GM21786 (cell line): ENCODE results near the gene PCDHB7.
"Not testable (repeated sequence)": the region's sequence is repeated elsewhere in the genome, so short reads cannot be mapped to it uniquely, and the experiment has no call there.

Experiments used
- ATAC-seq: cut with Tn5 transposase; IDR thresholded peaks from one replicate; pipeline ENCODE4 v1.9.1; 2021; ENCODE audit not compliant: unreplicated experiment

PCDHB7 gene

GRCh38 chr5:141223112-141223783 lies 50.8 kb downstream of the PCDHB7 start, which contains the start of gene PCDHB14:
Gene PCDHB14, plus strand, starts transcription at chr5:141223343. Its CDS starts 163 bp downstream, at chr5:141223506.
- ATAC-seq: no peak

GRCh38 chr5:141224844-141225243 lies 52.4 kb downstream of the PCDHB7 start:
- not testable (repeated sequence) for ATAC-seq

DNA sequence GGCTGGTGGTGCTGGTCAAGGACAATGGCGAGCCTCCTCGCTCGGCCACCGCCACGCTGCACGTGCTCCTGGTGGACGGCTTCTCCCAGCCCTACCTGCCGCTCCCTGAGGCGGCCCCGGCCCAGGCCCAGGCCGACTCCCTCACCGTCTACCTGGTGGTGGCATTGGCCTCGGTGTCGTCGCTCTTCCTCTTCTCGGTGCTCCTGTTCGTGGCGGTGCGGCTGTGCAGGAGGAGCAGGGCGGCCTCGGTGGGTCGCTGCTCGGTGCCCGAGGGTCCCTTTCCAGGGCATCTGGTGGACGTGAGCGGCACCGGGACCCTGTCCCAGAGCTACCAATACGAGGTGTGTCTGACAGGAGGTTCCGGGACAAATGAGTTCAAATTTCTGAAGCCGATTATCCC lies 53.0 kb downstream of the PCDHB7 start:
- ATAC-seq: not testable (repeated sequence)
